Gastrocnemius medialis (tissue), 4 donors: ENCODE data around the gene CA14.

Experiments
- POLR2A ChIP-seq, 2 donors: fragments of 450-650 bp; IDR thresholded peaks; one replicate each; pipeline ENCODE4 v1.6.1; 2017; ENCODE audit warnings: antibody characterized with exemption in 2 of 2, mild to moderate bottlenecking in 2 of 2, moderate library complexity in 2 of 2
- TF ChIP-seq, protein P1 (sequence below), 5 experiments: fragments of 450-650 bp in 3 of 5; fragments of 200-600 bp in 2 of 5; sonication (generic) in 2 of 5; IDR thresholded peaks in 4 of 5; conservative IDR thresholded peaks in 1 of 5; 1 replicate in 4 of 5; 2 replicates in 1 of 5; pipeline ENCODE4 v1.5.1; 2016 to 2019; ENCODE audit warnings: antibody characterized with exemption in 5 of 5, mild to moderate bottlenecking in 3 of 5, moderate library complexity in 3 of 5

DNA sequence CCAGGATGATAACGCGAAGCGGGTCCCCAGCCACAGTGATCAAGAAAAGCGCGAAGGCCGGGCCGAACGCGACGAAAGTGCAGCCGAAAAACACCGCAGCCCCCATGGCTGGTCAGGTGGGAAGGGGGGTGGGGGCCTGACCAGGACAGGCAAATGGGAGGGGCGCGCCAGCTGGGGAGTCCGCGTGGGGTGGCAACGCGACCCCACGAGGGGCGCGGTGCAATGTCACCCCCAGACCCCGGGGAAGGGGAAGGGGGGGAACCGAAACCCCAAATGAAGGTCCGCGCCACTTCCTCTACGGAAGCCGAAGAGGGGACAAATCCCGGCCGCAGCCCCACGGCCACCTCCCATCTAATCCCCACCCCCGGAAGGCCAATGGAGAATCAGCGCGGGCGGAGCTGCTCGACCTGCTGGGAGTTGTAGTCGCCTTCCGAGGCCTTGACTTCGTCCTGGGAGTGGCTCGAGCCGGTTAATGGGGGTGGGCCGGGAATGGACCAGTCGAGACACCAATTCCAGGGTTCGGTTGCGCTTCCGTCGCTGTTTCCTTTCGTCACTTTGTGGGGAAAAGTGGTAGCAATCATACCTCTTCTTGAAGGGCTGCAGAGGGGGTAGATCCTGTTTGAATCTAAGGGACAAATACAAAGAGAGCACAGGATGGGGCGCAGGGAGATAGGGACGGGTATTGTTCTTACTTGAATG lies 11.3 kb downstream of the CA14 start, which contains the start of gene APH1A:
- TF ChIP-seq POLR2A (IDR thresholded peaks at IDR 0.05): peak; percentile 76 to 83
- TF ChIP-seq, protein P1, sequence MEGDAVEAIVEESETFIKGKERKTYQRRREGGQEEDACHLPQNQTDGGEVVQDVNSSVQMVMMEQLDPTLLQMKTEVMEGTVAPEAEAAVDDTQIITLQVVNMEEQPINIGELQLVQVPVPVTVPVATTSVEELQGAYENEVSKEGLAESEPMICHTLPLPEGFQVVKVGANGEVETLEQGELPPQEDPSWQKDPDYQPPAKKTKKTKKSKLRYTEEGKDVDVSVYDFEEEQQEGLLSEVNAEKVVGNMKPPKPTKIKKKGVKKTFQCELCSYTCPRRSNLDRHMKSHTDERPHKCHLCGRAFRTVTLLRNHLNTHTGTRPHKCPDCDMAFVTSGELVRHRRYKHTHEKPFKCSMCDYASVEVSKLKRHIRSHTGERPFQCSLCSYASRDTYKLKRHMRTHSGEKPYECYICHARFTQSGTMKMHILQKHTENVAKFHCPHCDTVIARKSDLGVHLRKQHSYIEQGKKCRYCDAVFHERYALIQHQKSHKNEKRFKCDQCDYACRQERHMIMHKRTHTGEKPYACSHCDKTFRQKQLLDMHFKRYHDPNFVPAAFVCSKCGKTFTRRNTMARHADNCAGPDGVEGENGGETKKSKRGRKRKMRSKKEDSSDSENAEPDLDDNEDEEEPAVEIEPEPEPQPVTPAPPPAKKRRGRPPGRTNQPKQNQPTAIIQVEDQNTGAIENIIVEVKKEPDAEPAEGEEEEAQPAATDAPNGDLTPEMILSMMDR (IDR thresholded peaks at IDR 0.05 in 4 of 5, conservative IDR thresholded peaks at IDR 0.05 in 1 of 5): no peak
